ENCODE data around the gene INO80.

INO80 gene

GRCh38 chr15:40948706-40949473 lies 167.2 kb downstream of the INO80 start:
- no peak for DNase-seq (ENCODE audit: low read depth)

- no peak for DNase-seq (ENCODE audit: low read depth)
Measured at GRCh38 chr15:40944510-40945296, 171.4 kb downstream of the INO80 start.

- no peak for DNase-seq (ENCODE audit: low read depth)
Measured at GRCh38 chr15:40943764-40944365, 172.2 kb downstream of the INO80 start.

GRCh38 chr15:40942878-40943277 lies 173.2 kb downstream of the INO80 start:
- DNase-seq (ENCODE audit: low read depth): no peak

- no peak for DNase-seq (ENCODE audit: low read depth)
Measured at GRCh38 chr15:40942337-40942854, 173.7 kb downstream of the INO80 start.

GRCh38 chr15:40941528-40942336 lies 174.3 kb downstream of the INO80 start:
- DNase-seq (ENCODE audit: low read depth): no peak

GRCh38 chr15:40941068-40941527 lies 175.0 kb downstream of the INO80 start:
- DNase-seq (ENCODE audit: low read depth): no peak

GRCh38 chr15:40940296-40940801 lies 175.7 kb downstream of the INO80 start:
- no peak for DNase-seq (ENCODE audit: low read depth)

GRCh38 chr15:40938536-40938870 lies 177.6 kb downstream of the INO80 start:
- DNase-seq (ENCODE audit: low read depth): no peak

GRCh38 chr15:40937762-40938535 lies 178.1 kb downstream of the INO80 start:
- no peak for DNase-seq (ENCODE audit: low read depth)

GRCh38 chr15:40936709-40937666 lies 179.1 kb downstream of the INO80 start:
- DNase-seq (ENCODE audit: low read depth): peak; percentile 48

- DNase-seq (ENCODE audit: low read depth): no peak
Measured at GRCh38 chr15:40936234-40936708, 179.8 kb downstream of the INO80 start.

- DNase-seq (ENCODE audit: low read depth): no peak
Measured at GRCh38 chr15:40934457-40934856, 181.6 kb downstream of the INO80 start.

- no peak for DNase-seq (ENCODE audit: low read depth)
Measured at GRCh38 chr15:40933517-40933902, 182.6 kb downstream of the INO80 start.

- DNase-seq (ENCODE audit: low read depth): no peak
Measured at GRCh38 chr15:40932649-40933516, 183.2 kb downstream of the INO80 start.

GRCh38 chr15:40932156-40932555 lies 183.9 kb downstream of the INO80 start:
- DNase-seq (ENCODE audit: low read depth): no peak

- no peak for DNase-seq (ENCODE audit: low read depth)
Measured at GRCh38 chr15:40931300-40932142, 184.6 kb downstream of the INO80 start.
